NCI-H526 (cell line): ENCODE results near the gene GORASP2.
A peak's percentile ranks its signal among the peaks of the same experiment; 100 is the strongest.

Source experiments
- DNase-seq, 2 experiments: peaks; one replicate each; lab custom pipeline; 2025; lab: John Stamatoyannopoulos, UW

GORASP2 gene

DNA sequence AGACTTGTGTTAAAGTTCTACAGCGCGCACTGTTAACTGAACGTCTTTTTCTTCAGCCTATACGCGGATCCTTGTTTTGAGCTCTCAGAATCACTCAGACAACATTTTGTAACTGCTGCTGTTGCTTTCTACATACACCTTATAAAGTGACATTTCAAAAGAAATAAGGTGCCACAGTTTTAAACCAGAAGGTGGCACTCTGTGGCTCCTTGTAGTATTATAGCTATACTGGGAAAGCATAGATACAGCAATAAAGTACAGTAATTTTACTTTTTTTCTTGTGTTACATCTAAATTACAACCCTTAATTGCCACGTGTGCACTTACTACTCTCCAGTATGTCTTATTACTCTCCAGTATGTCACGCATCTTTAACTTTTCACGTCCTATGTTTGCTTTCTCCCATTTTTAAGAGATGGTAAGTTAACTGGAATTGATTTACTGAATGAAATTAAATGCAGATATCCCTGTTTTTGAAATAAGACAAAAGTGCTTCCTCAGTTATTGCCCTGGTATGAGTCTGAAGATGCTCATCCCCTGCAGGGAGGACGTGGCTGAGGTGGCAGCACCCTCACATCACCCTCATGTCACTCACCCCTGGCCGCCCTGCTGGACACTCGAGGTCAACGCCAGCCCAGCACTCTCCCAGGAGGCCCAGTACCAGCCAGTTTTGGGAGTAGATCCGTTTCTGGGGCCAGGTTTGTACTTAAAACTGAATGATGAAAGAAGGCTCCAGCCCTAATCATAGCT lies 37.8 kb downstream of the GORASP2 start:
- DNase-seq: peak in 1 of 2 experiments; percentile 14

- no peak for DNase-seq
Observed at GRCh38 chr2:170967553-170967952, 38.5 kb downstream of the GORASP2 start.

- no peak for DNase-seq
Observed at GRCh38 chr2:170968205-170969003, 39.4 kb downstream of the GORASP2 start.

DNA sequence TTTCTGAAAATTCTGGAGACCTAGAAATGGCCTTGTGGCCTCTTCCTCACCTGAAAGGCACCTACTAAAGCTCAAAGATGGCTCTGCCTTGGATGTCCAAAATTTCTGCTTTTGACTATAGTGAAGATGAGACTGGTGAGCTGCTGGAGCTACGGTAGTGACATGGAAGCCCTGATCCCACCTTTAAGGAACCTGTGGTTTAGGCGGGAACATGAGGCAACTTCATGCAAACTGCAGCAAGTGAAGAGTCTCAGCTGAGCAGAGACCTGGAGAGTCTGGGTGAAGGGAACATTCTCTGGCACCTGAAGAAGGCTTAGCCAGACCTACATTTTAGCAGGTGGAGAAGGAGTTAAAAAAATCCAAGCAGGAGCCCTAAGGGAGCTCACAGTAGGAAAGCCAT lies 40.0 kb downstream of the GORASP2 start:
- no peak for DNase-seq

DNA sequence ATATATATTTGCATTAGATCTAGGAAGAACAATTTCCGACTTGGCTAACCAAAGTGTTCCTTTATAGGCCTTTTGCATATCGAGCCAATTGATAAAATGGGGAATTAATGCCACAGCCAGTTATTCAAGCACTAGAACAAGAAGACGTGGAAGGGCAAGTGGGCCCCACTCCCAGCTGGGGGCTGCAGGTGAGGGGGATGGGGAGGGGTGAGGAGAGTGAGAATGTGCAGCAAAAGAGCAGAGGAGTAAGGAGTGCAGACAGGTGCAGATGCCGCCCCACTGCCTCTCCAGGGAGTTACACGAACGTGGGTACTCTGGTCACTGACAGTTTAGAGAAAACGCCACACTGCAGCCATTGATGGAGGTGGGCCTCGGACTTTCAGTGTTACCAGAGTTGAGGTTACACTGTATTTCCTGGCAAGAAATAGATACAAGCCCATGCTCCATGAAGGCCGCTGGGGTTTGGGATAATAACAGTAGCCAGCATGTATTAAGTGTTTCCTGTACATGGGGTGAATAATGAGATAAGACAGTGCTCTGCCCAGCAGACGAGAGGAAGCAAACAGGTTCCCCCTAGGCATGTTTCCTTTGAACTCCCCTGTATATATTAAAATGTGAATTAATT lies 40.9 kb downstream of the GORASP2 start:
- DNase-seq: no peak

DNA sequence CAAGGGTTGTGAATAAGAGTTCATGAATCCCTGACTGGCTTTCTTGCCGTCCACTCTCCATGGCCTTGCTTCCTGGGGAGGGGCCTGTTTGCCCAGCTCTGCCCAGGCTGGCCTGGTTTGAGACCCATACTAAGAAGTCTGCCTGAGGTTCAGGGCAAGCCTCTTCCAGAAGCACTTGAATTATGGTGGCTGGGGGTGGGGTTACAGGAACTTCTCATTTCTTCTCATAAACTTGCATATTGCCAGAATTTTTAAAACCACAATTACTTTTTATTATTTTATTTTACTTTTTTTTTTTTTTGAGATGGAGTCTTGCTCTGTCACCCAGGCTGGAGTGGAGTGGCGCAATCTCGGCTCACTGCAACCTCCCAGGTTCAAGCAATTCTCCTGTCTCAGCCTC lies 42.0 kb downstream of the GORASP2 start:
- DNase-seq: no peak

DNA sequence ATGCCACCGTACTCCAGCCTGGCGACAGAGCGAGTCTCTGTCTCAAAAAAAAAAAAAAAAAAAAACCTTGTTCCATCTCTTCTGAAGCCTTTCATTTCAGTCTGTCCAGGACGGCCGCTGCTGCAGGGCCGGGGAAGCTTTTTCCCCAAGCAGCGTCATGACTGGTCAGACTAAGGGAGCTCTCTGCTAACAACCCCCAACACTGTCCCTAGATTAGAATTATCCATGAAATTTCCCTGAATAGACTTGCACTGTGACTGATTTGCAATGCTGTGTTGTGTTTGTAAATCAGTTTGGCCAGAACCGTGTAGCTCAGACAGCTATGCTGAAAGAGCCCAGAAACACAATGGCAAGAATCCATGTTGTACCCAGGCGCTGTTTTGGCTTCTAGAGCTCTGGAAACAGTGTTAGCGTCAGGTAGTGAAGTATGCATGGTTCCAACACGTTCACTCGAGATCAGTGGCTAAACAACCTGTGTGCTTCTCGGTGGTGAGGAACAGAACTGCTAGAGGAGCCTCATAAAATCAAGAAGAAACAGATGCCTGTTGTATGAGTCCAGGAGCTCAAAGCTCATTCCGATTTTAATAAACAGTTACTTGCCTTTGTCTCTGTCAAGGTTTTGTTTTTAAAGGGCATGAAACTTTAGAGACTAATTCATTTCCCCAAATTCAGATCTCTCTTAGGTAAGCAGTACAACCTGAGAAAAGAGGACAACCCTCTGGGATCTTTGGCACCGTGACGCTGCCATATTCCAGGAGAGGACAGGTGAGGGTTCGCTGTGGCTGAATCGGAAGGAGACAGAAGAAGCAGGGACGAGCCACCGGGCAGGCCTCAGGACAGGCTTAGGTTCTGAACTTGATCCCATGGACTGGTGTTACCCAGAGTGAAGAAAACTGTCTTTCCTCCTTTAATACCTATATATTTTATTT lies 43.5 kb downstream of the GORASP2 start:
- DNase-seq: peak; percentile 39 to 63

DNA sequence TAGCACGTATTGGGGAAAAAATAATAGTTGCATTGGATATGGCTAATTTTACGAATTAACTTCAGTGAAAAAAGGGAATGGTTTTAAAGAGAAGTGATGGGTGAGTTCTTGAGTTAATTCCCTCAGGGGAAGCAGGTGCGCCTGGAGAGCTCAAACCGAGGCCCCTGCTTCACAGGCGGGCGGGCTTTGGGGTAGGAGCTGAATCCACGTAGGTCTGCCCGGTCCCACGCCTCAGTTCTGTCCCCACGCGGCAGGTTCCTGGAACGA lies 44.1 kb downstream of the GORASP2 start:
- peak in 1 of 2 experiments; percentile 84 for DNase-seq

DNA sequence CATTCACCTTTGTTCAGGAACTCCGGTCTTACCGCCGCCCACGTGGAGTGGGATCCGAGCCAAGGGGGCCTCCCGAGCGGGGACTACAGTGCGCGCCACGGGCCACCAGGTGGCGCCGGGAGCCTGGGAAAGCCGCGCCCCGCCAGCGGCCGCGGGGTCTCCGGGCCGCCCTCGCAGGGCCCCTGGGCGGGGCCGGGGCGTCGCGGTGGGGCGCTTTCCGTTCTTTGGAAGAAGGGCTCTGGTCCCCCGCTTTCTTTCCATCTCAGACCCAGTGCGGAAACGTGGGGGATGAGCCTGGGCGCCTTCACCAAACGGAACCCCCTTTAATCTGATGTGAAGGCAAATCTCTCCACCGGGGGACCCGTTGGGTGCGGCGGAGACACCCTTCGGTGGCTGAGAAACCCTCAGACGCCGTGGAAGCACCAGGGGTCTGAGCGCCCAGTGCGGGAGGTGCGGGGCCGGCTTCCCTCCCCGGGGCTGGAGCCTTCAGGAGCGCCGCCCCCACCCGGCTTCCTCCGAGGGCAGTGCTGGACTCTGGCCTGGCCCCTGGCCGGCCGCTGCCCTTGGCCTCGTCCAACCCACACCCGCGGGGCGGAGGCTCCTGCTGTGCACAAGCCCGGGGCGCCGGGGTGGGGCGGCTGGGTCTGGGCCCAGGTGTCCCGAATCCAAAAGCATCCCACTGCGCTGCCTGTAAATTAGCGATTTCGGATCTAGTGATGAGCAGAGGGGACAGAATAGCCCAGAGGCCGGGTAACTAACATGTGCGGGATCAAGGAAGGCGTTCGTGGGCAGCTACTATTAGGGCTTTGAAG lies 44.6 kb downstream of the GORASP2 start:
- peak in 1 of 2 experiments; percentile 95 for DNase-seq

- DNase-seq: no peak
Observed at GRCh38 chr2:170974304-170974993, 45.4 kb downstream of the GORASP2 start.

- DNase-seq: peak in 1 of 2 experiments; percentile 75
Observed at GRCh38 chr2:170975127-170975942, 46.3 kb downstream of the GORASP2 start.

- no peak for DNase-seq
Observed at GRCh38 chr2:170975943-170976270, 46.9 kb downstream of the GORASP2 start.

DNA sequence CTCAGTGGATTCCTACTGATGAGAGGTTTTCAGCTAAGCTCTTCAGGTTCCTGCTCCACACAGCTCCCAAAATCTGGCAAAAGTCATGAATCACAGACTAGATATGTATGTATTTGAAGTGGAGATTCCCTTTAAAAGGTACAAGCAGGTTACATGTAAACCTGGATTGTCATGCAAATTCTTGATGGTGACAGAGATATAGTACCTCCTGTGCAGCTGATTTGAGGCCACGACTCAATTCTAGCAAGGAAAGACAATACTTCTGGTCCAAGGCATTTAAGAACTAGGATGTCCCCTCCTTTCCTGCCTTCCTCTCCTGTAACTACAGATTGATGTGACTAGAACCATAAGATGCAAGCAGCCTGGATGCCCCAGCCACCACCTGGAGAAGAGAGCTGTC lies 55.0 kb downstream of the GORASP2 start:
- DNase-seq: peak in 1 of 2 experiments; percentile 16

GRCh38 chr2:170985407-170985806 lies 56.4 kb downstream of the GORASP2 start:
- no peak for DNase-seq

- DNase-seq: no peak
Observed at GRCh38 chr2:170986566-170987258, 57.7 kb downstream of the GORASP2 start.

- DNase-seq: no peak
Observed at GRCh38 chr2:170991398-170992182, 62.5 kb downstream of the GORASP2 start.

DNA sequence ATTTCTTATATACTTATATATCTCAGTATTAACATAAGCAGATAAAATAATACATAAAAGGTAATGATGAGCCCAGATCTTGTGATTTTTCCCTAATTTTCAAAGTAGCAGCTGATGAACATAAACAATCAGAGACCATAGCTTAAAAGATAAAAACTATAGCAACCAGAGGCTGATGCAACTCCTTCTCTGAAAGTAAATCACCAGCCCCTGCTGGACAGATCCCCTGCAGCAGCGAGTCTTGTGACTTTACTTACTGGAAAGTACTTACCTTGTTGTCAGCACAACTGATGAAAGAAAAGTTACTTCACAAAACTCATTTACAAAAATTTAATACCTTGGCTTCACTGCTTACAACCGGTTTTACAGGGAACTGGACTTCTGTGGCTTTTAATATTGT lies 67.3 kb downstream of the GORASP2 start:
- no peak for DNase-seq

DNA sequence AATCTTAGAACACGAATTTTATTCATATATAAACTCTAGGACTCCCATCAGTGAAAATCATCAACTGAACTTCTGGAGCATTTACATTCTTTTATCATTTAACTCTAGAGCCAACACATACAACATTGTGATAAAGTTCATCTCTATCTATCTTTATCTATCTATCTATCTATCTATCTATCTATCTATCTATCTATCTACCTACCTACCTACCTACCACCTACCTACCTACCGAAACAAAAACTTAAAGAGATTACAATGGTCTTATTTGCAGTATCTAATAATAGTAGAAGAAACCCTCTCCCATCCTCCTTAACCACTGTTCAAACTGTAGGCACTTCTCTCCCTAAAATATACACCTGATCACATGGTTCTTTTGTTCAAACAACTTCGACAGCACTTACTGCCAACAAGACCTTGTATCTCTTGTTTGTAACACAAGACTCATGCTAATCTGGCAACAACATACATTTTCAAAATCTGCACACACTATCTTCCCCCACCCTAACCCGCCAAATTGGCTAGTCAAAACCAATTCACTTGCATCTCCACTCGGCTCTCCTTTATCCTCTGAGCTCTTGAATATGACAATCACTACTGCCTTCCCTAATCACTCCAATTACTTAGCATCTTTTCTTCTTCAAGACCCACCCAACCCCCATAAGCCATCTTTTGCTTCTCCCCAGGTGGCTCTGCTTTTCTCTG lies 69.0 kb downstream of the GORASP2 start:
- DNase-seq: no peak
